OCI-LY7 (cell line): ENCODE results near the gene KLHL1. TPM values are rescaled to one million over a fixed set of nuclear protein-coding genes. Genes with fewer than 3 reads are reported as not detected.

Source experiments
- BruUV-seq: library from RNA; stranded (reverse); fragments of 400-500 nt; replicated peaks from 2 replicates; lab custom pipeline; 2021; lab: Mats Ljungman, UMichigan
- CTCF ChIA-PET: fragments of 300-600 bp; sonication (Branson Sonifier 250); formaldehyde crosslinking; loops from one replicate; lab custom pipeline; 2022; ENCODE audit warnings: antibody characterized with exemption; ENCODE audit not compliant: unreplicated experiment; lab: Charles Lee
- POLR2A ChIA-PET: fragments of 300-600 bp; sonication (Branson Sonifier 250); formaldehyde crosslinking; loops from one replicate; lab custom pipeline; 2022; ENCODE audit warnings: antibody characterized with exemption; lab: Charles Lee
- DNase-seq: peaks from one replicate; pipeline ENCODE4 v3.0.0-alpha.2; 2015; ENCODE audit warnings: low spot score
- H2AFZ ChIP-seq: fragments of 200-600 bp; sonication (generic), shearing (Covaris generic); 2 replicates; pipeline ENCODE4 v1.6.1; 2014; ENCODE audit warnings: mild to moderate bottlenecking, antibody characterized with exemption, low read length, moderate library complexity
- H3K27ac ChIP-seq: fragments of 200-600 bp; sonication (generic); 2 replicates; pipeline ENCODE4 v1.5.1; 2014; ENCODE audit warnings: mixed run types, low read depth, mild to moderate bottlenecking, moderate library complexity, low read length, inconsistent platforms; ENCODE audit not compliant: poor library complexity, severe bottlenecking
- H3K36me3 ChIP-seq: fragments of 200-600 bp; sonication (generic); 2 replicates; pipeline ENCODE4 v1.6.1; 2014; ENCODE audit warnings: mild to moderate bottlenecking, antibody characterized with exemption, low read length, moderate library complexity, mixed read lengths; ENCODE audit not compliant: insufficient read depth
- H3K4me1 ChIP-seq: fragments of 200-600 bp; sonication (generic); 2 replicates; pipeline ENCODE4 v1.5.1; 2014; ENCODE audit warnings: mild to moderate bottlenecking, low read length; ENCODE audit not compliant: insufficient read depth, poor library complexity, severe bottlenecking
- H3K4me2 ChIP-seq: fragments of 200-600 bp; sonication (generic); 2 replicates; pipeline ENCODE4 v1.6.1; 2014; ENCODE audit warnings: mild to moderate bottlenecking, low read length
- H3K4me3 ChIP-seq: fragments of 200-600 bp; sonication (generic); 2 replicates; pipeline ENCODE4 v1.5.1; 2014; ENCODE audit warnings: mild to moderate bottlenecking, low read depth, low read length; ENCODE audit not compliant: poor library complexity, severe bottlenecking
- H3K79me2 ChIP-seq: fragments of 200-600 bp; sonication (generic); 2 replicates; pipeline ENCODE4 v1.6.1; 2016; ENCODE audit warnings: low read depth, mild to moderate bottlenecking, low read length, moderate library complexity, mixed read lengths; ENCODE audit not compliant: insufficient read depth
- H3K9me2 ChIP-seq: fragments of 200-600 bp; sonication (generic); 2 replicates; pipeline ENCODE4 v1.6.1; 2016; ENCODE audit warnings: mild to moderate bottlenecking, low read length, mixed read lengths; ENCODE audit not compliant: insufficient read depth
- H3K9me3 ChIP-seq: fragments of 200-600 bp; sonication (generic); 2 replicates; pipeline ENCODE4 v1.6.1; 2014; ENCODE audit warnings: mild to moderate bottlenecking, mixed run types, low read length, mixed read lengths
- H4K20me1 ChIP-seq: fragments of 200-600 bp; sonication (generic); 2 replicates; pipeline ENCODE4 v1.6.1; 2014; ENCODE audit warnings: mild to moderate bottlenecking, antibody characterized with exemption, low read length, moderate library complexity, mixed read lengths; ENCODE audit not compliant: insufficient read depth
- EZH2phosphoT487 ChIP-seq: fragments of 200-600 bp; sonication (generic); IDR thresholded peaks from 2 replicates; pipeline ENCODE4 v1.6.1; 2018; ENCODE audit warnings: low read depth, borderline replicate concordance, mild to moderate bottlenecking, mixed run types, antibody characterized with exemption, low read length, moderate library complexity, mixed read lengths
- intact Hi-C: fragments of 100-400 bp; cut with micrococcal nuclease; formaldehyde crosslinking; loops from one replicate; pipeline ENCODE4 v1.10.0; 2022; ENCODE audit not compliant: unreplicated experiment
- total RNA-seq, 2 experiments: library from RNA; depleted of rRNA in 1 of 2; stranded (reverse); fragments of >200 nt in 1 of 2; shearing (Covaris generic) in 1 of 2; gene quantifications; 2 replicates each; pipeline ENCODE4 v1.2.3, GENCODE V29; 2014 to 2022
- TF ChIP-seq, protein P1 (sequence below): fragments of 200-600 bp; sonication (generic); conservative IDR thresholded peaks from 2 replicates; pipeline ENCODE4 v1.5.1; 2014; ENCODE audit warnings: mild to moderate bottlenecking, antibody characterized with exemption, low read length, moderate library complexity, mixed read lengths

Gene KLHL1
- total RNA-seq, 2 experiments from 2014 or later: not detected

DNA sequence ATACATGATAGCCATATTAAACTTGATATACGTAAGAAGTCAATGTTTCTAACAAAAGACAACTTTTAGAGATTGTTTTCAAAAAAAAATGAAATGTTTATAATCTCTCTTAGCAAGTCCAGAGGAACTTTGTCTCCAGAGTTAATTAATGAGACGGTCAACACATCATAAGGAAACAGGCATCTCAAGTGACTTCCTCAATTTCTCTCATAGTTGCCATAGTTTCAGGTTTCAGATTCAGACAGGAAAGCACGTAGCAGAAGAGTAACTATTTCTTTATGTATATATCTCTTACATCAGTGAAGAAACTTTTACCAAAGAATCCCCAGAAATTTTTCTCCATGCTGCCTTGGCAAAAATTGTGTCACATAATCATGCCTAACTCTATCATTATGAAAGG, 160.2 kb downstream of the KLHL1 start:
- Histone ChIP-seq H3K4me1 (no peaks in the 10 kb centered on the region), H3K9me3 (no peaks in the 10 kb centered on the region), H3K27ac (no peak overlapping the region), H3K36me3 (no peaks in the 10 kb centered on the region), H3K4me2 (no peak overlapping the region), H2AFZ (no peak overlapping the region), H3K9me2 (no peaks in the 10 kb centered on the region), H4K20me1 (no peaks in the 10 kb centered on the region), H3K4me3 (no peak overlapping the region), H3K79me2 (no peaks in the 10 kb centered on the region)
- no peak for DNase-seq
- no TSS peak for BruUV-seq
- intact Hi-C loops: no loop called here
- POLR2A ChIA-PET: interaction anchor here (0.7 kb wide), 1 partner anchor 53 kb away, joined by 3 read pairs; no protein-coding TSS in a partner anchor
- CTCF ChIA-PET: no interaction called here
- TF ChIP-seq, protein P1, sequence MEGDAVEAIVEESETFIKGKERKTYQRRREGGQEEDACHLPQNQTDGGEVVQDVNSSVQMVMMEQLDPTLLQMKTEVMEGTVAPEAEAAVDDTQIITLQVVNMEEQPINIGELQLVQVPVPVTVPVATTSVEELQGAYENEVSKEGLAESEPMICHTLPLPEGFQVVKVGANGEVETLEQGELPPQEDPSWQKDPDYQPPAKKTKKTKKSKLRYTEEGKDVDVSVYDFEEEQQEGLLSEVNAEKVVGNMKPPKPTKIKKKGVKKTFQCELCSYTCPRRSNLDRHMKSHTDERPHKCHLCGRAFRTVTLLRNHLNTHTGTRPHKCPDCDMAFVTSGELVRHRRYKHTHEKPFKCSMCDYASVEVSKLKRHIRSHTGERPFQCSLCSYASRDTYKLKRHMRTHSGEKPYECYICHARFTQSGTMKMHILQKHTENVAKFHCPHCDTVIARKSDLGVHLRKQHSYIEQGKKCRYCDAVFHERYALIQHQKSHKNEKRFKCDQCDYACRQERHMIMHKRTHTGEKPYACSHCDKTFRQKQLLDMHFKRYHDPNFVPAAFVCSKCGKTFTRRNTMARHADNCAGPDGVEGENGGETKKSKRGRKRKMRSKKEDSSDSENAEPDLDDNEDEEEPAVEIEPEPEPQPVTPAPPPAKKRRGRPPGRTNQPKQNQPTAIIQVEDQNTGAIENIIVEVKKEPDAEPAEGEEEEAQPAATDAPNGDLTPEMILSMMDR: no peak
- no peak for TF ChIP-seq EZH2phosphoT487

DNA sequence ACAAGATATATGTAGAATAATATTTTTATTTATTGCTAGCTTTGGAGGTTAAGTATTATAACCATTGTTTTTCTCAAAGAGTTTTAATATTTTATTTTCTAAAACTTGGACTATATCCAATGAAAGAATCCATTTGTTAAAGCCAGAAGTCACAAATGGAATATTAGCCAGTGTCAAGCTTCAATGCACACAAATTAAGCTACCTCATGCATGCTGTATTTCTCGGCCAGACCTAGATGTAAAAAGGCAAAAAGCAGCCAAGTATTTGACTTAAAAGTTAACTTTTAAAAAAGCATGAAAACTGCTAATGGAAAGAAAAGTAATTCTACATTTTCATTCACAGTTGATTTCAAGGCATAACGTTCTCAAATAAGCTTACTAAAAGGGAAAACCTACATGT, 160.7 kb downstream of the KLHL1 start:
- Histone ChIP-seq H4K20me1 (no peaks in the 10 kb centered on the region), H3K9me2 (no peaks in the 10 kb centered on the region), H3K9me3 (no peaks in the 10 kb centered on the region), H3K4me2 (no peak overlapping the region), H3K4me1 (no peaks in the 10 kb centered on the region), H3K4me3 (no peak overlapping the region), H3K27ac (no peak overlapping the region), H2AFZ (no peak overlapping the region), H3K79me2 (no peaks in the 10 kb centered on the region), H3K36me3 (no peaks in the 10 kb centered on the region)
- BruUV-seq: no TSS peak
- intact Hi-C loops: no loop called here
- no peak for DNase-seq
- POLR2A ChIA-PET: interaction anchor here (0.7 kb wide), 1 partner anchor 53 kb away, joined by 3 read pairs; no protein-coding TSS in a partner anchor
- CTCF ChIA-PET: no interaction called here
- TF ChIP-seq, protein P1: no peak

GRCh38 chr13:69946511-69946910, 161.7 kb downstream of the KLHL1 start:
- Histone ChIP-seq H3K36me3 (no peaks in the 10 kb centered on the region), H2AFZ (no peak overlapping the region), H3K4me2 (no peak overlapping the region), H3K4me1 (no peaks in the 10 kb centered on the region), H3K9me2 (no peaks in the 10 kb centered on the region), H3K9me3 (no peaks in the 10 kb centered on the region), H4K20me1 (no peaks in the 10 kb centered on the region), H3K79me2 (no peaks in the 10 kb centered on the region), H3K27ac (no peak overlapping the region), H3K4me3 (no peak overlapping the region)
- ChIA-PET CTCF (no interaction called here), POLR2A (interaction anchor here (0.5 kb wide), 1 partner anchor 1344 kb away, joined by 3 read pairs; no protein-coding TSS in a partner anchor)
- intact Hi-C loops: no loop called here
- BruUV-seq: no TSS peak
- no peak for TF ChIP-seq EZH2phosphoT487
- TF ChIP-seq, protein P1: no peak
- no peak for DNase-seq
